Measurements from ENCODE around the gene SPATA46.

DNA sequence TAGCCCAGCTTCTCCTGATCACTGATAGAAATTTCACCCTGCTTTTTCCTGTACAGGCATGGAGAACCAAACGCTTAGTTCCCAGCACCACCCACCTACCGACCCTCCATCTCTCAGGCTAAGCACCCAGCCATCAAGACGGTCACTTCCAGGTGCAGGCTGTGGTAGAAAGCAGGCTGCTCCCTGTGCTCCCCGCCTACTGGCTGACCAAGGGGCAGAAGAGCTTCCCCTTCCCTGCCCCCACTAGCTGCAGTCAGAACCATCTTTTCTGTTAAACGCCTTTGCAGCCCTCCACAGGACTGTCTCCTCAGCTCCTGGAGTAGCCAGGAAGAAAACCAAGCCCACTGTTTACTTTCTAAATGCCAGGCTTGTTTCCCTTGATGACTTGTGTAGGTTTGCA, 23.0 kb downstream of the SPATA46 start:
- TF ChIP-seq, protein P1, sequence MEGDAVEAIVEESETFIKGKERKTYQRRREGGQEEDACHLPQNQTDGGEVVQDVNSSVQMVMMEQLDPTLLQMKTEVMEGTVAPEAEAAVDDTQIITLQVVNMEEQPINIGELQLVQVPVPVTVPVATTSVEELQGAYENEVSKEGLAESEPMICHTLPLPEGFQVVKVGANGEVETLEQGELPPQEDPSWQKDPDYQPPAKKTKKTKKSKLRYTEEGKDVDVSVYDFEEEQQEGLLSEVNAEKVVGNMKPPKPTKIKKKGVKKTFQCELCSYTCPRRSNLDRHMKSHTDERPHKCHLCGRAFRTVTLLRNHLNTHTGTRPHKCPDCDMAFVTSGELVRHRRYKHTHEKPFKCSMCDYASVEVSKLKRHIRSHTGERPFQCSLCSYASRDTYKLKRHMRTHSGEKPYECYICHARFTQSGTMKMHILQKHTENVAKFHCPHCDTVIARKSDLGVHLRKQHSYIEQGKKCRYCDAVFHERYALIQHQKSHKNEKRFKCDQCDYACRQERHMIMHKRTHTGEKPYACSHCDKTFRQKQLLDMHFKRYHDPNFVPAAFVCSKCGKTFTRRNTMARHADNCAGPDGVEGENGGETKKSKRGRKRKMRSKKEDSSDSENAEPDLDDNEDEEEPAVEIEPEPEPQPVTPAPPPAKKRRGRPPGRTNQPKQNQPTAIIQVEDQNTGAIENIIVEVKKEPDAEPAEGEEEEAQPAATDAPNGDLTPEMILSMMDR (IDR thresholded peaks at IDR 0.05) = no peak
- no peak for TF ChIP-seq EZH2 (IDR thresholded peaks at IDR 0.05; ENCODE audit: borderline replicate concordance, insufficient read depth, low read depth, low read length, poor library complexity, severe bottlenecking)

Measured in B cell (primary cell).